NB4 (cell line): Measurements from ENCODE around the gene RBPJ.

ENCODE experiments used
- POLR2A ChIP-seq: IDR thresholded peaks from 2 replicates; pipeline ENCODE4 v1.6.1; 2011; ENCODE audit warnings: mild to moderate bottlenecking; ENCODE audit not compliant: insufficient read length; ENCODE audit errors: extremely low read depth
- TF ChIP-seq, protein P1 (sequence below): IDR thresholded peaks from one replicate; pipeline ENCODE4 v1.5.1; 2012; ENCODE audit warnings: low read depth, low read length
- TF ChIP-seq, protein P2 (sequence below): IDR thresholded peaks from 2 replicates; pipeline ENCODE4 v1.6.1; 2011; ENCODE audit warnings: low read depth, low read length

DNA sequence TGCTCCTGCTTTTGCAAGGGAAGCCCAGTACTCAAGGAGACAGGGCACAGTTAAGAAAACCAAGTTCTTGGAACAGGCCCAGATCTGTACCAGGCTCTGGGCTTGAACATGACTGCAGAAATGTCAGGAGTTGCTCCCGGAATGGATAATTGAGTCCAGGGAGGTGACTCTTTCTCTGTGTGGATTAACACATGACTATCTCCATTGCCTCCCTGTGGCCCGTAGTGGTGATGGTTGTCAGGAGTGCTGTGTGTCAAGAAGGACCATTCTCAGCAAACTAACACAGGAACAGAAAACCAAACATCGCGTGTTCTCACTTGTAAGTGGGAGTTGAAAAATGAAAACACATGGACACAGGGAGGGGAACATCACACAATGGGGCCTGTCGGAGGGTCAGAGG lies 129.6 kb downstream of the RBPJ start:
- TF ChIP-seq, protein P1, sequence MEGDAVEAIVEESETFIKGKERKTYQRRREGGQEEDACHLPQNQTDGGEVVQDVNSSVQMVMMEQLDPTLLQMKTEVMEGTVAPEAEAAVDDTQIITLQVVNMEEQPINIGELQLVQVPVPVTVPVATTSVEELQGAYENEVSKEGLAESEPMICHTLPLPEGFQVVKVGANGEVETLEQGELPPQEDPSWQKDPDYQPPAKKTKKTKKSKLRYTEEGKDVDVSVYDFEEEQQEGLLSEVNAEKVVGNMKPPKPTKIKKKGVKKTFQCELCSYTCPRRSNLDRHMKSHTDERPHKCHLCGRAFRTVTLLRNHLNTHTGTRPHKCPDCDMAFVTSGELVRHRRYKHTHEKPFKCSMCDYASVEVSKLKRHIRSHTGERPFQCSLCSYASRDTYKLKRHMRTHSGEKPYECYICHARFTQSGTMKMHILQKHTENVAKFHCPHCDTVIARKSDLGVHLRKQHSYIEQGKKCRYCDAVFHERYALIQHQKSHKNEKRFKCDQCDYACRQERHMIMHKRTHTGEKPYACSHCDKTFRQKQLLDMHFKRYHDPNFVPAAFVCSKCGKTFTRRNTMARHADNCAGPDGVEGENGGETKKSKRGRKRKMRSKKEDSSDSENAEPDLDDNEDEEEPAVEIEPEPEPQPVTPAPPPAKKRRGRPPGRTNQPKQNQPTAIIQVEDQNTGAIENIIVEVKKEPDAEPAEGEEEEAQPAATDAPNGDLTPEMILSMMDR = no peak
- no peak for TF ChIP-seq POLR2A
- TF ChIP-seq, protein P2, sequence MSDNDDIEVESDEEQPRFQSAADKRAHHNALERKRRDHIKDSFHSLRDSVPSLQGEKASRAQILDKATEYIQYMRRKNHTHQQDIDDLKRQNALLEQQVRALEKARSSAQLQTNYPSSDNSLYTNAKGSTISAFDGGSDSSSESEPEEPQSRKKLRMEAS = no peak
